Stimulated activated CD8-positive, alpha-beta memory T cell treated with anti-CD3 and anti-CD28 coated beads, Interleukin-15, amount 100 ng/mL, for 24 hours (primary cell): Measurements from ENCODE around the gene BOD1L2.

ENCODE experiments used
- DNase-seq: peaks from one replicate; pipeline ENCODE4 v3.0.0-alpha.2; 2020; ENCODE audit warnings: low read depth

BOD1L2 gene

DNA sequence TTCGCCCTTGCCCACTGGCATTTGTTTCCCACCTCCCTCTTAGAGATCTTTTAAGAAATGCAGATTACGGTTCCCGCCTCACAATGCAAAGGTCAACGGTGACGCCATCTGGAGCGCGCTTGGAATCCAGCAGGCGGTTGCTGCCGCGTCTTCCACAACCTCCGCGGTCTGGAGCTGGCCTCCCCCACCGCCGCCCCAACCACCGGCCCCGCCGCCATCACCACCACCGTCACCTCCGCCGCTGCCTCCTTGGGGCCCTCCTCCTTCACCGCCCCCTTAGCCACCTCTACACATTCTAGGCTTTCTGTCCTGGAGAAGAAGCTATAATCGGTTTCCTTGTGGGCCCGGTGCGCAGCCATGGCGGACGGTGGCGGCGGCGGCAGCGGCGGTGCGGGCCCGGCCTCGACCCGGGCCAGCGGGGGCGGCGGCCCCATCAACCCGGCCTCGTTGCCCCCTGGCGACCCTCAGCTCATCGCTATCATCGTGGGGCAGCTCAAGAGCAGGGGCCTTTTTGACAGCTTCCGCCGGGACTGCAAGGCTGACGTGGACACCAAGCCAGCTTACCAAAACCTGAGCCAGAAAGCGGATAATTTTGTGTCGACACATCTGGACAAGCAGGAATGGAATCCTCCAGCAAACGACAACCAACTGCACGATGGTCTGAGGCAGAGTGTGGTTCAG is at the start of gene BOD1L2:
BOD1L2 (plus strand) TSS at position 132 of the 681 bp plus-strand sequence; CDS start at position 358, 226 bp downstream.
- DNase-seq: no peak

- DNase-seq: no peak
Observed at GRCh38 chr18:57107140-57107832, 39.6 kb upstream of the BOD1L2 start.

DNA sequence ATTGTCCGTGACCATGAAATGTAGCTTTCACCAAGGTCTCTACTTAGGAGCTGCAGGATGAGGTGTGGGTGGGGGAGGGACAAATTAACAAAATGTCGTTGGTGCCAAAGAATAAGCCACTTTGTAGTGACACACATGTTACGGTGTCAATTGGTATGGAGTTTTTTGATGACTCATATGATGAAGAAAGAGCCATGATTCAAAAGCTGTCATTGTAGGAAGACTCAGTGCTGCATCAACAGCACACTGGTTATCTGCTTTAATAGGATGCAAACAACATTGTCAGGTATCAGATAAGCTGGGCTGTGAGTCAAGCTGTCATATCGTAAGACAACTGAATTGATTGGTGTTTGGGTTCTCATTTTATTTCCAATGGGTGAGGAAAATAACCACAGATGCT is 36.6 kb upstream of the BOD1L2 start:
- no peak for DNase-seq

DNA sequence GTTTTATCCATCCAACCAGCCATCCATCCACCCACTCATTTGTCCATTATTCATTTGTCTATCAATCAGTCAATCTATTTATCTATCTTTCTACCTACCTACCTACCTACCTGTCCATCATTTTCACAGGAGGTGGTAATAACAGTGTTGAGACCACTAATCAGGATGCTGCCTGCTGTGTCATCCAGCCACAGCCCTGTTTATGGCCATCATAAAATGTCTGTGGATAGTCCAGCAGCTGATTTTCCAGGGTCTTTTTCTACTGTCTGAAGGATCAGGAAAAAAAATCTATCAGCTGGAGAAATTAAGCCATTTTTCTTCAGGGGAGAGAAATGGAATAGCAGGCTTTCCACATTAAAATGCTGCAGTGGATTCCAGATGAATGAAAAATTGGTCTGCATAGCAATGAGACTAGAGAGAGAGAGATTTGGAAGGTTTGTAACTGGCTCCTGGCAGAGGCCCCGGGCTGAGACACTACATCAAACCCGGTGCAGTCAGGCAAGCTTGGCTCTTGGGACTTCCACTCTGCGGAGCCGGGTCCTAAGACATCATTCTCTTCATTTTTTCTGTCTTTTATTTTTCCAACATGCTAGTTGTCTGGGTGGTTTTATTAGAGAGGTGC is 33.0 kb upstream of the BOD1L2 start:
- DNase-seq: no peak

DNA sequence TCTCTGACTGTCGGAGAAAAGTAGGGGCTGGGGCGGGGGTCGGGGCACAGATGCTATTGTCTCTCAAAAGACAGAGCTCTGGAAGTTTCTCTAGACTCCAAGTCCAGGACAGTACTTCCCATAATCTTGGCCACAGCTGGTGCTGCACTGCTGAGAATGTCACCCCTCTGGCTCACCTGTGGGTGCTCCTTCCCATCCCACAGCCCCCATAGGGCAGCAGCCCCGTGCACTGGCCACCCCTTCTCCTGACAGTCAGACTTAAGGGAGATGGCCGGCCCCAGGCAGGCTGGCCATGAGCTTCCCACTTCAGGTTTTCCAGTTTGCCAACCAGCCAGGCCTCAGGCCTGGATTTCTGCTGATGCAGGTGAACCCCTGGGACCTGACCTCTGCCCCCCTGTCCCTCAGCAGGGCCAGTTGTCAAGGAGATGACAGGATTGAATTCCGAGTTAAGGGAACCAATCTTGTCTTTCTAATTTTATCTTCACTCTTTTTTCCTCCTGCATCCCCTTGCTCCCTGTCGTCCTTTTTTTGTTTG is 30.2 kb upstream of the BOD1L2 start:
- DNase-seq: no peak

DNA sequence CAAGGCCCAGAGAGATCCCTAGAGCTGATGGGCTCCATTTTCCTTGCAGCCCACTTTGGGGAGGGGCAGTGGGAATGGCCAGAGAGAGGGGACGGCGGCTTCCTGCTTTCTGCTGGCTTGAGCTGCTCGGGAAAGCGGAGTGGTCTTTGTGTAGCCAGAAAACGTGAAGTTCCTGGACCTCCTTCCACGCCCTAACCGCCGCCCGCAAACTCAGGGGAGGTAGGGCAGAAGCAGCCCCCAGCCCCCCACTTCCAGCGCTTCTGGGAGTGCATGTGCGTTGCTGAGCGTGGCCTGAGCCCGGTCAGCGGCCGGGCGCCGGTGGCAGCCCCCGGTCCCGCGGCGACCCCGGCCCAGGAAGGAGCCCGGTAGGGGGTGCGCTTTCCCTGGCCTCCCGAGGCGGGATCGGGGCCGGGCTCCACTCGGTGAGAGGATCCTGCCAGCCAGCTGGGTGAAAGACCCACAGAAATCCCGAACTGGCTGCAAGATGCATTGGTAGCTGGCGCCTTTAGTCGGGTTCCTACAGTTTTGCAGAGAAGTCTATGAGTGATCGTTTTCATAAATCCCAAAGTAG is 25.3 kb upstream of the BOD1L2 start:
- DNase-seq: no peak

- DNase-seq: no peak
Observed at GRCh38 chr18:57122936-57123510, 23.9 kb upstream of the BOD1L2 start.

DNA sequence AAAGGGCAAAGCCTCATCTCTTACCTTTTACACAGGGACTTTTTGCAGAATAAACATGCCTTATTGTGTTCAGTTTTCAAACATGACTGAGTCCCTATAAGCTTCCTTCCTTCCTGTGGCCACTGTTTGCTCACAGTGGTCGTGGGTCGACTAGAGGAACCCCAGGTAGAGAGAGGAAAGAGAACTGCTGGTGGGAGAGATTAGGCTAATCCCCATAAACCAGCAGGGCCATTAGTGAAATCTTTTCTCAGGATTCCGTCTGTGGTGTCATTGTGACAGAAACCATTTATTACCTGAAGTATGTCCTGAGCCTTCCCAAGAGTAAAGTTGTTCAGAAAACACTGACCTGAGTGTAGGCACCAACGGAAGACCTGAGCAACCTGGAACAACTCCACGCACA is 21.3 kb upstream of the BOD1L2 start:
- DNase-seq: no peak

GRCh38 chr18:57128220-57128932 is 18.5 kb upstream of the BOD1L2 start:
- no peak for DNase-seq

GRCh38 chr18:57131101-57131500 is 15.8 kb upstream of the BOD1L2 start:
- DNase-seq: no peak

GRCh38 chr18:57131782-57132181 is 15.1 kb upstream of the BOD1L2 start:
- no peak for DNase-seq

- DNase-seq: no peak
Observed at GRCh38 chr18:57134618-57135135, 12.2 kb upstream of the BOD1L2 start.

DNA sequence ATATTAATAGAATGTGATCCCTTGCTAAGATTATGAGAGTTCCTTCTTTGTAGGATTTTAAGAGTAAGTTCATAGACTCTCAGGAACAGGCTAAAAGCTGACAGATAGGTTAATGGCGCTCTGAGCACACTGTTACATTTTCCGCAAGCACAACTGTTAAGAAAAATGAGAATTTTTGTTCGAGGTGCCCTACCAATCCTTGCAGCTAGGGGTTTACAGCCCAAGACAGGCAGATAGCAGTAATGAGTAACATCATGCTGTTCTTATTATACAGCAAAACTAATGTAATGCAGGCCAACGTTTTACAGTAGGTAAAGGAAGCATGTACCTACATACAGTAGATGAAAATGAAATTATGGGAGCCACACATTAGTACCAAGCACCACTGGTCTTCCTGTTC is 11.2 kb upstream of the BOD1L2 start:
- no peak for DNase-seq

DNA sequence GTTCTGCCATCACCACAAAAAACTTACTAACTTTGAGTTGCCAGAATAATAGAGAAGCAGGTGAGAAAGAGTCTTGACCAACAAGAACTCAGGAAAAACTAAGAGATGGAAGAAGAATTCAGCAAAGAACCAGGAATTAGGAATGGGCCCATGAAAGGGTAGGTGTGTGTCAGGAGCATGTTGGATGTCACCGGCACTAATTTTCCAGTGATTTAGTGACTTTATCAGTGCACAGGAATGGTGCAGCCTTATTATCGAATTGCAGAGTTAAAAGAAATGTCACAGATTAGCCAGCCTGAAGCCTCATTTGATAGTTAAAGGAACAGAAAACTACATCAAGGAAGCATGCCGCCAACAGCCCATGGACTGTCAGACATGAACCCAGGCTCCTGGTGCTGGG is 9.0 kb upstream of the BOD1L2 start:
- DNase-seq: no peak

DNA sequence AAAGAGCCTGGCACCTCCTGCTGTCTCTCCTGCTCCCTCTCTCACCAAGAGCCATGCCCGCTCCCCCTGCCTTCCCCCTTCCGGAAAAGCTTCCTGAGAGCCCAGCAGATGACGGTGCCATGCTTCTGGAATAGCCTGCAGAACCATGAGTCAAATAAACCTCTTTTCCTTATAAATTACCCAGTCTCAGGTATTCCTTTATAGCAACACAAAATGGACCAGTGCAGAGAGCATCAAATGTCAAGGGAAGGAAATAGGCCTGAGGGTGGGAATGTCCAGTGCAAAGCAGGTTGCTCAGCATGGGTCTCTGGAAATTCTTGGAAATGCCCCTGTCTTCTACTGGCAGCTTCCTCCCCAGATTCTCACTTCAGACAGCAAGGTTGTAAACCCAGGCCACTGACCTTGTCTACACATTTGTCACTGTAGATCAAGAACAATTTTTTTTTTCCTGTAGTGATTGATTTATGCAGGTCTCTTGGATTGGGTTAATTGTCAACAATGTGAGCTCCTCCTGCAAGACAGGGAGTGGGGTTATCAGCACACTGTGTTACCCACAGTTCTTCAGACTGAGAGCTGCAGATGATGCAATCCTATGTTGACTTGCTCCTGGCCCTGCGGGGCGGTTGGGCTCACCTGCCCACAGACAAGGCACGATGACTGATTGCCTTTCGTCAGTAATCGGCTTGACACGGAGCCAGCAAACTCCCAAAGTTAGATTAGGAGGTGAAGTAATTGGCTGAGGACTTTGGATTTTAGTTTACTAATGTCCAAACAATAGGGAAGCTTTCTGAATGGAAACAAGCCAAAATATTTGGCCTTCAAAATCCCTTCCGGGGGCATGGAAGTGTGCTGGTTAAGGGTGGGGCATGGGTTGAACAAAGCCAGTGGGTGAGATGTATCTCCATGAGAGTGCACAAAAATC is 5.4 kb upstream of the BOD1L2 start:
- no peak for DNase-seq

DNA sequence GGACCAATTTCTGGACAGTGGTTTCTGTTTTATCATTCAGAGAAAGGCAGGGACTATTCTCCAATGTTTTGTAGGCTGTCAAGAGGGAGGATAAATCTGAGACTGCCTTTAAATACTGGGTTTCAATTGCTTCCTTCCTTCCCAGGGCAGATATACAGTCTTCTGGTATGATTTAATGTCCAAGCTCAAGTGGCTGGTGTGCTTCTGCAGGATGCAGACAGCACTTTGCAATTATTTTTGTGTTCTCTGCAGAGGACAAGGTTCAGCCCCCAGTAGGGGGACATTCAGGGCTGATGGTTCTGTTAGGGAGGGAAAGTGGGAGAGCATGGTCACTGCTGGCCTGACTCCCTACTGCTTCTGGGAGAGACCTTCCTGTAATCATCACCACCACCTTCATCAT is 4.6 kb upstream of the BOD1L2 start:
- DNase-seq: no peak

GRCh38 chr18:57143265-57143664 is 3.6 kb upstream of the BOD1L2 start:
- no peak for DNase-seq

DNA sequence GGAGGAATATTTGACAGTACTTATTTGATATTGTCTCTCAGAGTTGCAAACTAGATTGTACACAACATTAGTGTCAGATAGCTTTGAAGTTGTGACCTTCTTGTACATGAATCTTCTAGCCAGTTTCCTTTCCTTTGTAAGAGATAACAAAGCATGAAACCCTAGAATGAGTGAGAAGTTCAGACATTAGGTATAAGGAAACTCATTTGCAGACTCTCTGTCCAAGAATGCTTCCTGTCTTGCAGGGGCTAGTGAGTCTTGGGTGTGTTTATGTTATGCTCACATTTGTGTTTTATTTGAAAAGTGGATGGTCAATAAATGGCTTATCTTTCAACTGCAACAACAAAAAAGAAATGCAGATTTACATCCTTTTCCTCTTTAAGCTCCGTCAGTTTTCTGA is 1.4 kb downstream of the BOD1L2 start:
- no peak for DNase-seq

GRCh38 chr18:57149051-57149450 is 2.2 kb downstream of the BOD1L2 start:
- no peak for DNase-seq

- DNase-seq: no peak
Observed at GRCh38 chr18:57149531-57149930, 2.6 kb downstream of the BOD1L2 start.
